ENCODE results near the gene ANKRD27. TPM values are rescaled to one million over a fixed set of nuclear protein-coding genes. Genes with fewer than 3 reads are reported as not detected.

ANKRD27 gene
- total and polyA plus RNA-seq, 10 of the 15 experiments (the other 5 are each of a cell fraction or from before 2014, with no cell fraction given) = 2.8 to 49.9 (median 28.5) TPM

- no peak for TF ChIP-seq ZBTB11 (CRISPR knock-in tag; IDR thresholded peaks at IDR 0.05)
- no peak for TF ChIP-seq USF2 (IDR thresholded peaks at IDR 0.05; ENCODE audit: borderline replicate concordance, low read depth, low read length)
- TF ChIP-seq BACH1 (IDR thresholded peaks at IDR 0.05; ENCODE audit: borderline replicate concordance) = no peak
- TF ChIP-seq RELA (IDR thresholded peaks at IDR 0.05; ENCODE audit: borderline replicate concordance, partially characterized antibody) = no peak
- no peak for TF ChIP-seq TBL1XR1 (IDR thresholded peaks at IDR 0.05; ENCODE audit: low read depth, low read length)
- TF ChIP-seq ZZZ3 (IDR thresholded peaks at IDR 0.05; ENCODE audit: control insufficient read depth, insufficient read length, low read depth) = no peak
- TF ChIP-seq ASH2L (IDR thresholded peaks at IDR 0.05; ENCODE audit: borderline replicate concordance, low read depth) = no peak
- TF ChIP-seq ZNF384 (IDR thresholded peaks at IDR 0.05; ENCODE audit: borderline replicate concordance, low read depth, low read length) = no peak
- TF ChIP-seq ATF7 (IDR thresholded peaks at IDR 0.05; ENCODE audit: low read depth) = no peak
- no peak for TF ChIP-seq MYC (IDR thresholded peaks at IDR 0.05; ENCODE audit: insufficient read depth, insufficient read length, insufficient replicate concordance, low read length, severe bottlenecking)
- TF ChIP-seq HDAC6 (IDR thresholded peaks at IDR 0.05; ENCODE audit: unreplicated experiment) = no peak
These were observed 2.1 kb downstream of the ANKRD27 start (continued) for GRCh38 chr19:32672841-32673240.

Data from GM12878 (cell line).